ENCODE data around the gene HOXC4.
"Not testable (repeated sequence)": the region's sequence is repeated elsewhere in the genome, so short reads cannot be mapped to it uniquely, and the experiment has no call there.

HOXC4 gene

GRCh38 chr12:54041097-54041690 is 12.4 kb upstream of the HOXC4 start:
- no peak for DNase-seq

DNA sequence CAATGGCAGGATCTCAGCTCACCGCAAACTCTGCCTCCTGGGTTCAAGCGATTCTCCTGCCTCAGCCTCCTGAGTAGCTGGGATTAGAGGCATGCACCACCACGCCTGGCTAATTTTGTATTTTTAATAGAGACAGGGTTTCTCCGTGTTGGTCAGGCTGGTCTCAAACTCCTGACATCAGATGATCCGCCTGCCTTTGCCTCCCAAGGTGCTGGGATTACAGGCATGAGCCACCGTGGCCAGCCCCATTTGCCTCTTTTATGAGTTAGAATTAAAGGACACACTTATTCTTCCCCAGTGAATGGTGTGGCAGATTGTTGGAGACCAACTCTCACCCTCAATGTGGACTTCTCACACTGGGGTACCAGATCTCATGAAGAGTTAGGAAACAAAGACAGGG is 11.6 kb upstream of the HOXC4 start:
- DNase-seq = not testable (repeated sequence)

- DNase-seq = no peak
These were observed 10.4 kb upstream of the HOXC4 start for GRCh38 chr12:54042970-54043853.

DNA sequence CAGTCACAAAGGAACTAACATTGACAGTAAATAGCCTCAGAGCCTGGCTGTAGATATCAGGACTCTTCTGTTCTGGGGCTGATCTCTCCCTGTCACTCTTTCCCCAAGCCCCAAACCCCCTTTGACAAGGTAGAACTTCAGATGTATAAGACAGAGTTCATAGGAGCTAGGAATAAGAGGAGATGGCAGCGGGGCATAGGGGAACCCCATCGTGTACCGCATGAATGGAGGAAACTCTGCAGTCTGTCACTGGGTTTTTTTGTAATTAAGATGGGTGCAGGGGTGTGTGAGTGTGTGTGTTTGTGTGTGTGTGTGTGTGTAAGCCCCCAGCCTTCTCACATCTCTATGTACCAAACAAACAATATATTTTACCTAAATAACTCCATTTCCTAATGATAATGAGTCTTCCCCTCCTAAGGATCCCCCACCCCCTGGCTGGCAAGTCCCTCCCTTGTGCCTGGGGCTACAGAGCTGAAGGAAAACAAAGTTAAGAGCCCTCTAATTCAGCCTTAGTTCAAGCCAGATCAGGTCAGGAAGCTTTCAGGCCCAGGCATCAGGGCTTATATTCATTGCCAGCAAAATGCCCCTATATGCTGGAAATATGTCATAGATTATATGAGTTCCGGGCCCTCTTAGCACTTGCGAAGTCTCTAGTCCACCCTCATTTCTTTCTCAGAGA is 9.1 kb upstream of the HOXC4 start:
- DNase-seq = no peak

GRCh38 chr12:54045401-54045800 is 8.2 kb upstream of the HOXC4 start:
- no peak for DNase-seq

GRCh38 chr12:54045868-54046521 is 7.6 kb upstream of the HOXC4 start:
- DNase-seq = no peak

- no peak for DNase-seq
These were observed 6.9 kb upstream of the HOXC4 start for GRCh38 chr12:54046809-54047159.

GRCh38 chr12:54047160-54047963 is 6.3 kb upstream of the HOXC4 start:
- DNase-seq = no peak

DNA sequence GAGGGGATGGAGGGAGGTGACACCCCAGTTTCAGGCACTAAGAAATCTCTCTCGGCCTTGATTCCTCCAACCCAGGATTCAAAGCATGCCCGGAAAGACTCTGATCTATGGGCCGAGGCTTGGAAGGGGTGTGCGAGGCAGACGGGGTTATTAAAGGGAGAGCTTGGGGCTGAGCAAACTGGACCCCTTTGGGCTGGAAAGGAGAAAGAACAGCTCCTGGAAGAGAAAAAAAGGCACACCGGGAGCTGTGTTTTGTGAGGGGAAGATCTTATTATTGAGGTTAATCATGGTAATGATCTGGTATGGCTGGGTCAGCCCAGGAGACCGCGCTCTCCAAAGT is 5.7 kb upstream of the HOXC4 start:
- DNase-seq = no peak

- DNase-seq = no peak
These were observed 5.1 kb upstream of the HOXC4 start for GRCh38 chr12:54048406-54049093.

DNA sequence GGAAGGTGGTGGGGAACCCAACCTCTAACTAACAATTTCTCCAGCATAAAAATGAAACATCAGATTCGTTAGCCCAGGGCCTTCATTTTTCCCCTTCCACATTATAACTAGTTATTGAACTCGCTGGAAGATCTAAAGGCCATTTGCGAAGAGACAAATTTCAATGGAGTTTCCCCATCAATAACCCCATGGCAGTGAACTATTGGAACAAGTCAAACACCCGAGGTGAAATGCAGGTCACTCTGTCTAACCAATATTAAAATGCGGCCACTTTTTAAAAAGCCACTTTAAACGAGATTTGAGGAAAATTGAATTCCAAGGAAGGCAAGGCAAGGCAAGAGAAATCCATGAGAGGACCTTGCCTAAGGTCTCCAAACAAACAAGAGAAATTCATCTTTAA is 4.5 kb upstream of the HOXC4 start:
- DNase-seq = no peak

DNA sequence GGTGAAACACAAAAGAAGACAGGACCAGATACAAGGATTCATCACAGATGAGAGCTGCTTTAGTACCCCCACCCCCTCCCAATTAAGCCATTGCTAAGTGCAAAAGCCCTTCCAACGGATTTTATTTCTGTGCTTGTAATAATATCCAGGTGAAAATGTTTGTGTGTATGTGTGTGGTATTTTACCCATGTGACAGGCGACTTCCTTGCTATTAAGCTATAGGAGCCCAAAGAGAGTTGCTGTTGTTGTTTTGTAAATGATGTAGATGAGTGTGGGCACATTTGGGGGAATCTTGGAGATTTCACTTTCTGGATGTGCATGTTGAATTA is 3.2 kb upstream of the HOXC4 start:
- DNase-seq = no peak

DNA sequence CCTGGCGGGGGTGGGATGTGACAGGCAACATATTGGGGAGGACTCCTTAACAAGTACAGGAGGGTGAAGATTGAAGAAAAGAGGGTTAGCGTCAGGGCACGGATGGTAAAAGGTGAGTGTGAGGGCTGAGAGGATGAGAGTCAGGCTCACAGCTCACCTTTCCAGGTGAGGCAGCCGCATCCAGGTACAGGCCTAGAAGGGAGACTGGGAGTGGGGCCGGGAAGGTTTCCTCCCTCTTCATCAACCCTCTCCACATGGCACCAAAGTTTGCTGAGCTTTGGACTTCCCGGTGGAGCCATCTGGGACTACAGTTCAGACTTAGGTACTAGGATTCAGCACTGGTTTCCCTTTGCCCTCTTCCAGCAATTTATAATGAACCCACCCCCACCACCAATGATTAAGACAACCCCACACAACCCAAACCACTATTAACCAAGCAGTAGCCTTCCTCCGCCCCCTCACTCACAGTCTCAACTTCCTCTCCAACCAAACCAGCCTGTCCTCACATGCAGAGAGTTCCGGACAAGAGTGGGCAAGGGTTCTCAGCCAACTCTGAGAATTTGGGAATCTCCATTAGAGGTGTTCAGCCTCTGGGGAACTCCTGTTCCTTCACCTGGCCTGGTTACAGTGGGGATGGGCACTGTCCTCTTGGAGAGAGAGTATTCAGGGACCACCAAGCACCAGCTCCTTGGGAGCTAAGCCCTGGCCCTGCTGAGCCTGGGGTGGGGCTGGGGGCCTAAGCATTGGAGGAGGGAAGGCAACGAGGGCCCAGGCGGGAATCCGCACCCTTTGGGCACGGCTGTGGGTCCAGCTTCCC is 2.4 kb upstream of the HOXC4 start:
- DNase-seq = no peak

GRCh38 chr12:54051874-54052437 is 1.7 kb upstream of the HOXC4 start:
- no peak for DNase-seq

- no peak for DNase-seq
These were observed 1.1 kb upstream of the HOXC4 start for GRCh38 chr12:54052438-54053002.

DNA sequence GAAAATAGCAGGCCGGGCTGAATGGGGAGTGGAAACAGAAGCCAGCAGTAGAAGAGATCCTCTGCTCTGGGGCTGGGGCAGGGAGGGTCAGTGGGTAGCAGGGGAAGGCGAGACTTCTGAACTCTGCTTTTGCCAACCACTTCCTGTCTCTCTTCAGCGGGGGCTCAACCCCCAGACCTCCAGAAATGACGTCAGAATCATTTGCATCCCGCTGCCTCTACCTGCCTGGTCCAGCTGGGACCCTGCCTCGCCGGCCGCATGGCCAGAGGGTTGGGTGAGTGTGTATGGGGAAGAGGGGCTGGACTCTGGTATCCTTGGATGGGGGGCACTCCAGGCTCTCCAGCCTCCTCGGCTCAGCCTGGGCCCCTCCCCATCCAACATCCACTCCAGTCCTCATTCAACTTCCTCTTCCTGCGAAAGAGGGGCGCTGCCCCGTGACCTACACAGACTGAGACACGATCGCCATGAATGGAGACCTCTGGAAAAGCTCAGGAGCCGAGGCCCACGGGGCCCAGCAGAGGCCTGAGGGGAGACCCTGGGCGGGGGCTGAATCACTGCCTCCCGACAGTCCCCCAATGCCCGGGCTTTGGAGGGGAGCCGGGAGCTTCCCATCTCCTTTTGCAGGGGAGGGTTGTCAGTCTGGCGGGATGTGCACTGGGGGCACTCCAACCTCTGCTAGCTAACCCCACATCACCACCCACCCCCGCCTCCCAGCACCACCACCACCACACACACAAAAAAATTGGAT is 458 bp upstream of the HOXC4 start:
- DNase-seq = no peak

- no peak for DNase-seq
These were observed 1.1 kb downstream of the HOXC4 start for GRCh38 chr12:54054742-54055194.

DNA sequence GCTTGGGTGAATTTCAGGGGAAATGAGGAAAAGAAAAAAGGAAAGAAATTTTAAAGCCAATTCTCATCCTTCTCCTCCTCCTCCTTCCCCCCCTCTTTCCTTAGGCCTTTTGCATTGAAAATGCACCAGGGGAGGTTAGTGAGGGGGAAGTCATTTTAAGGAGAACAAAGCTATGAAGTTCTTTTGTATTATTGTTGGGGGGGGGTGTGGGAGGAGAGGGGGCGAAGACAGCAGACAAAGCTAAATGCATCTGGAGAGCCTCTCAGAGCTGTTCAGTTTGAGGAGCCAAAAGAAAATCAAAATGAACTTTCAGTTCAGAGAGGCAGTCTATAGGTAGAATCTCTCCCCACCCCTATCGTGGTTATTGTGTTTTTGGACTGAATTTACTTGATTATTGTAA is 1.9 kb downstream of the HOXC4 start:
- no peak for DNase-seq

DNA sequence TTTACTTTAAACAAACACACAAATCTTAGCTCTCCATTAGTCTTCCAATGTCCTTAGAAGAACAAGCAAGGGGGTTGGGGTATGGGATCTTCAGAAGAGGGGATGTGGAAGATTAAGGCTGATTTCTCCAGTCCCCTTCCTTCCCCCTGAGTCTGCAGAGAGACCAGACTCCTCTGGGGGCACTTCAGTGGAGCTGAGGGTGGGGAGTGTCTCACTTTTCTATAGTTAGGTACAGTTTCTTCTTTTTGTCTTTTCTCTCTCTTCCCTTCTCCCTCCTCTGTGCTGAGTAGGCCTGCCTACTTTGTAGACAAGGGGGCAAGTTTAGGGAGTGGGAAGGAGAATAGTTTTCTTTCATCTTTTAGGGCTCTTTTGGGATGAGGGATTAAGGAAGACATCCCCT is 2.5 kb downstream of the HOXC4 start:
- DNase-seq = no peak
